ENCODE data around the gene IFNGR2. TPM values are rescaled to one million over a fixed set of nuclear protein-coding genes. Genes with fewer than 3 reads are reported as not detected.

IFNGR2 gene
- total RNA-seq, 1 donor from 2014 or later = 63.0 TPM

- Mint-ChIP-seq H3K4me1 (ENCODE audit: low read depth) (peaks cover 7% of the 10 kb centered on the region), H3K27me3 (no peaks in the 10 kb centered on the region), H3K4me3 (ENCODE audit: low read depth) (peak within 1 kb of the TSS; percentile 91), H3K9me3 (ENCODE audit: low read depth) (no peaks in the 10 kb centered on the region), H3K36me3 (ENCODE audit: insufficient read depth) (no peaks in the 10 kb centered on the region), H3K27ac (peak within 1 kb of the TSS; percentile 98)
- TF ChIP-seq, protein P1, sequence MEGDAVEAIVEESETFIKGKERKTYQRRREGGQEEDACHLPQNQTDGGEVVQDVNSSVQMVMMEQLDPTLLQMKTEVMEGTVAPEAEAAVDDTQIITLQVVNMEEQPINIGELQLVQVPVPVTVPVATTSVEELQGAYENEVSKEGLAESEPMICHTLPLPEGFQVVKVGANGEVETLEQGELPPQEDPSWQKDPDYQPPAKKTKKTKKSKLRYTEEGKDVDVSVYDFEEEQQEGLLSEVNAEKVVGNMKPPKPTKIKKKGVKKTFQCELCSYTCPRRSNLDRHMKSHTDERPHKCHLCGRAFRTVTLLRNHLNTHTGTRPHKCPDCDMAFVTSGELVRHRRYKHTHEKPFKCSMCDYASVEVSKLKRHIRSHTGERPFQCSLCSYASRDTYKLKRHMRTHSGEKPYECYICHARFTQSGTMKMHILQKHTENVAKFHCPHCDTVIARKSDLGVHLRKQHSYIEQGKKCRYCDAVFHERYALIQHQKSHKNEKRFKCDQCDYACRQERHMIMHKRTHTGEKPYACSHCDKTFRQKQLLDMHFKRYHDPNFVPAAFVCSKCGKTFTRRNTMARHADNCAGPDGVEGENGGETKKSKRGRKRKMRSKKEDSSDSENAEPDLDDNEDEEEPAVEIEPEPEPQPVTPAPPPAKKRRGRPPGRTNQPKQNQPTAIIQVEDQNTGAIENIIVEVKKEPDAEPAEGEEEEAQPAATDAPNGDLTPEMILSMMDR (IDR thresholded peaks at IDR 0.05; ENCODE audit: unreplicated experiment) = peak; percentile 61
- peak; percentile 95 for DNase-seq (ENCODE audit: low spot score, unreplicated experiment)
These were observed 76.7 kb downstream of the IFNGR2 start, which contains the start of gene TMEM50B for GRCh38 chr21:33479679-33480480. Gene TMEM50B, minus strand, starts transcription at chr21:33479974. Its CDS starts 11,089 bp downstream, at chr21:33468885.

DNA sequence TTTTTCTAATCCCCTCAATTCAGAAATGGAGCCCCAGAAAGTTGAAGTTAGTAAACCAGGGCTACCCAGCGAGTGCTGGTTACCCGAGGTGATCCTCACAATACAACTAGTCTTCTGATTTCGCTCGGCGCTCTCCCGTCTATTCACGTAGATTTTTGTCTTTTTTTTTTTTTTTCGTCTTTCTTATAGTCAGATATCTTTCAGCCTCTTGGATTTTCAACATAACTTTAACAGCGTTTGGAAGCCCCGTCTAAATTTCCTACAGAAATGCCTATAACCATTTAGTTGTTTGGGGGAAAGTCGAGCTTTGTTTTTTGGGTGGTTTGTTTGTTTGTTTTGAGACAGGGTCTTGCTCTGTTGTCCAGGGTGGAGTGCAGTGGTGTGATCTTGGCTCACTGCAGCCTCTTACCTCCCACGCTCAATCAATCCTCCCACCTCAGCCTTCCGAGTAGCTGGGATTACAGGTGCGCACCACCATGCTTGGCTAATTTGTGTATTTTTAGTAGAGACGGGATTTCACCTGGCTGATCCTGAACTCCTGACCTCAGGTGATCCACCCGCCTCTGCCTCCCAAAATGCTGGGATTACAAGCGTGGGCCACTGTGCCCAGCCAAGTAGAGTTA is 77.4 kb downstream of the IFNGR2 start:
- no peak for DNase-seq (ENCODE audit: low spot score, unreplicated experiment)
- Mint-ChIP-seq H3K27ac (peak overlapping the region; percentile 98), H3K4me1 (ENCODE audit: low read depth) (peaks cover 7% of the 10 kb centered on the region), H3K27me3 (no peaks in the 10 kb centered on the region), H3K4me3 (ENCODE audit: low read depth) (peak overlapping the region; percentile 91), H3K36me3 (ENCODE audit: insufficient read depth) (no peaks in the 10 kb centered on the region), H3K9me3 (ENCODE audit: low read depth) (no peaks in the 10 kb centered on the region)
- TF ChIP-seq, protein P1 (IDR thresholded peaks at IDR 0.05; ENCODE audit: unreplicated experiment) = no peak

DNA sequence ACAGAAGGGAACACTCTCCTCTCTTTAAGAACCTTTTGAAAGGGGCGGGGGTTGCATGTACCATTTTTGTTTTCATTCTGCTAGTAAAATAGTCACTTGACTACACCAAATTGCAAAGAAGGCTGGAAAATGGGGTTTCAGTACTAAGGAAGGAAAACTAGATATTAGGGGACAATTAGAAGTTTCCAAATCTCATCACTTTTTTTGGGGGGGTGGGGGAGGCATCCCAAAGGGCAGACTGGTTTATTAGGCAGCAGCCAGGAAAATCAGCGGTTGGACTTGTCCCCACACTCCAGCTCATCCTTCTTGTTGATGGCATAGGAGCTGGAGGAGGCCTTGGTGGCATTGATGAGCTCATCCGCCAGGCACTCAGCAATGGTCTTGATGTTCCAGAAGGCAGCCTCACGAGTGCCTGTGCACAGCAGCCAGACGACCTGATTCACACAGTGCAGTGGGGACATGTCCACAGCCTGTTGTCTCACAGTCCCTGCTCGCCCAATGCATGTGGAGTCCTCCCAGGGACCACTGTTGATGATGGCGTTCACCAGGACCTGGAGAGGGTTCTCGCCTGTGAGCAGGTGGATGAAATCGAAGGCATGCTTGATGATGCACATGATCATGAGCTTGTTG is 78.2 kb downstream of the IFNGR2 start:
- Mint-ChIP-seq H3K4me3 (ENCODE audit: low read depth) (peak overlapping the region; percentile 91), H3K27ac (no peak overlapping the region), H3K9me3 (ENCODE audit: low read depth) (no peaks in the 10 kb centered on the region), H3K36me3 (ENCODE audit: insufficient read depth) (no peaks in the 10 kb centered on the region), H3K27me3 (no peaks in the 10 kb centered on the region), H3K4me1 (ENCODE audit: low read depth) (peaks cover 7% of the 10 kb centered on the region)
- no peak for DNase-seq (ENCODE audit: low spot score, unreplicated experiment)
- TF ChIP-seq, protein P1 (IDR thresholded peaks at IDR 0.05; ENCODE audit: unreplicated experiment) = no peak

Other genes with a start within 250 kb of the IFNGR2 start
- 17.4 and 19.2 TPM in 2 replicates for gene IFNAR2, start 173.5 kb upstream of the IFNGR2 start, total RNA-seq
- gene IL10RB, start 137.0 kb upstream of the IFNGR2 start, total RNA-seq = 7.7 and 8.7 TPM in 2 replicates
- 18.3 and 19.6 TPM in 2 replicates for gene IFNAR1, start 78.4 kb upstream of the IFNGR2 start, total RNA-seq
- 39.4 and 39.9 TPM in 2 replicates for gene TMEM50B, start 76.6 kb downstream of the IFNGR2 start, total RNA-seq
- 4.9 and 5.5 TPM in 2 replicates for gene DNAJC28, start 88.3 kb downstream of the IFNGR2 start, total RNA-seq
- gene GART, start 138.7 kb downstream of the IFNGR2 start, total RNA-seq = 100 and 105 TPM in 2 replicates
- gene SON, start 139.6 kb downstream of the IFNGR2 start, total RNA-seq = 395 and 416 TPM in 2 replicates
- gene DONSON, start 185.3 kb downstream of the IFNGR2 start, total RNA-seq = 21.9 and 23.1 TPM in 2 replicates
- gene CRYZL1, start 238.3 kb downstream of the IFNGR2 start, total RNA-seq = 39.9 and 42.8 TPM in 2 replicates
- gene ITSN1, start 239.1 kb downstream of the IFNGR2 start, total RNA-seq = 112 and 116 TPM in 2 replicates